ENCODE data around the gene HIP1R.

The HIP1R gene

GRCh38 chr12:122837306-122838265 lies 2.3 kb downstream of the HIP1R start:
- no peak overlapping the region for H3K4me3 ChIP-seq (ENCODE audit: control insufficient read depth, low read depth, low read length)
- no peak for DNase-seq (ENCODE audit: low read depth)
- TF ChIP-seq, protein P1, sequence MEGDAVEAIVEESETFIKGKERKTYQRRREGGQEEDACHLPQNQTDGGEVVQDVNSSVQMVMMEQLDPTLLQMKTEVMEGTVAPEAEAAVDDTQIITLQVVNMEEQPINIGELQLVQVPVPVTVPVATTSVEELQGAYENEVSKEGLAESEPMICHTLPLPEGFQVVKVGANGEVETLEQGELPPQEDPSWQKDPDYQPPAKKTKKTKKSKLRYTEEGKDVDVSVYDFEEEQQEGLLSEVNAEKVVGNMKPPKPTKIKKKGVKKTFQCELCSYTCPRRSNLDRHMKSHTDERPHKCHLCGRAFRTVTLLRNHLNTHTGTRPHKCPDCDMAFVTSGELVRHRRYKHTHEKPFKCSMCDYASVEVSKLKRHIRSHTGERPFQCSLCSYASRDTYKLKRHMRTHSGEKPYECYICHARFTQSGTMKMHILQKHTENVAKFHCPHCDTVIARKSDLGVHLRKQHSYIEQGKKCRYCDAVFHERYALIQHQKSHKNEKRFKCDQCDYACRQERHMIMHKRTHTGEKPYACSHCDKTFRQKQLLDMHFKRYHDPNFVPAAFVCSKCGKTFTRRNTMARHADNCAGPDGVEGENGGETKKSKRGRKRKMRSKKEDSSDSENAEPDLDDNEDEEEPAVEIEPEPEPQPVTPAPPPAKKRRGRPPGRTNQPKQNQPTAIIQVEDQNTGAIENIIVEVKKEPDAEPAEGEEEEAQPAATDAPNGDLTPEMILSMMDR (conservative IDR thresholded peaks at IDR 0.05; ENCODE audit: control insufficient read depth, insufficient read depth, low read depth, low read length) = no peak

DNA sequence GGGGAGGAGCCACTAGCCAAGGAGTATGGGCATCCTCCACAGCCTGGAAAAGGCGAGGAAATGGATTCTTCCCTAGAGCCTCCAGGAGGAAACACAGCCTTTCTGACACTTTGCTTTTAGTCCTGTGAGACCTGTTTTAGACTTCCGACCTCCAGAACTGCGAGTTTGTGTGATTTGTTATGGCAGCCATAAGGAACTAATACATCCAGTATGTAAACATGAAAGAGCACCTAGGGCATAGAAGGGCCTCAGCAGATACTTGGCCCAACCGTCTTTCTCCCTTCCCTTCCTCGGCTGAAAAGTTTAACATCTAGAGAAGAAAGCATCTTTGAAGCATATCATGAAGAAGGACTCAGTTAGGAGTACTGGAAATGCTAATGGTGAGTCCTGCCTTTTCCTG lies 3.6 kb downstream of the HIP1R start:
- TF ChIP-seq, protein P1 (conservative IDR thresholded peaks at IDR 0.05; ENCODE audit: control insufficient read depth, insufficient read depth, low read depth, low read length) = no peak
- H3K4me3 ChIP-seq (ENCODE audit: control insufficient read depth, low read depth, low read length) = no peak overlapping the region
- DNase-seq (ENCODE audit: low read depth) = no peak

DNA sequence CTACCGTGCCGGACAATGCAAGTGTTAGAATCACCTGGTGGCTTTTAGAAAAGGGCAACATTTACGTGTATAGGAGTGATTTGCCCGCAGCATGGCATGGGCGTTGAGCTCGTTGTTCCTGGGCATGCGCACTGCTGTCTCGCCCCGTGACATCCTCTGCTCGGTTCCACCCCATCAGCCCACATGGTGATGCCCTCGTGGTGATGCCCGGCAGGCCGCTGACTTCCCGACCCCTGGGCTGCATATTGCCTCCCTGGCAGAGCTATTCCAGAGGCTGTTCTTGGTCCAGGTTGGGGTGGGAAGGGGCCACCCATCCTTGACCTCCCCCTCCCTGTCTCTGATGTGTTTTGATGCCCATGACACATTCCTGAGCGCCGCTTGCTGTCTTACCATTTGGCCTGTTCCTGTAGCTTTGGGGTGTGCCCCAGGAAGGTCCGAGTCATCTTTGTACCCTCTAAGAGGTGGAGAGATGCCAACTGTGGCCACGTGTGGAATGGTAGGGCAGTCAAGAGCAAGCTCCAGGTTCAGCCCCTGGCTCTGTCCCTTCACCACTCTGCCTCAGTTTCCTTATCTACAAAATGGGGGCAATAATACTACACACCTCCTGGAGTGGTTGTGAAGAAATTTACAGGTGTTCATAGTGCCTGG lies 4.8 kb downstream of the HIP1R start:
- TF ChIP-seq, protein P1 (conservative IDR thresholded peaks at IDR 0.05; ENCODE audit: control insufficient read depth, insufficient read depth, low read depth, low read length) = no peak
- DNase-seq (ENCODE audit: low read depth) = no peak
- no peak overlapping the region for H3K4me3 ChIP-seq (ENCODE audit: control insufficient read depth, low read depth, low read length)

DNA sequence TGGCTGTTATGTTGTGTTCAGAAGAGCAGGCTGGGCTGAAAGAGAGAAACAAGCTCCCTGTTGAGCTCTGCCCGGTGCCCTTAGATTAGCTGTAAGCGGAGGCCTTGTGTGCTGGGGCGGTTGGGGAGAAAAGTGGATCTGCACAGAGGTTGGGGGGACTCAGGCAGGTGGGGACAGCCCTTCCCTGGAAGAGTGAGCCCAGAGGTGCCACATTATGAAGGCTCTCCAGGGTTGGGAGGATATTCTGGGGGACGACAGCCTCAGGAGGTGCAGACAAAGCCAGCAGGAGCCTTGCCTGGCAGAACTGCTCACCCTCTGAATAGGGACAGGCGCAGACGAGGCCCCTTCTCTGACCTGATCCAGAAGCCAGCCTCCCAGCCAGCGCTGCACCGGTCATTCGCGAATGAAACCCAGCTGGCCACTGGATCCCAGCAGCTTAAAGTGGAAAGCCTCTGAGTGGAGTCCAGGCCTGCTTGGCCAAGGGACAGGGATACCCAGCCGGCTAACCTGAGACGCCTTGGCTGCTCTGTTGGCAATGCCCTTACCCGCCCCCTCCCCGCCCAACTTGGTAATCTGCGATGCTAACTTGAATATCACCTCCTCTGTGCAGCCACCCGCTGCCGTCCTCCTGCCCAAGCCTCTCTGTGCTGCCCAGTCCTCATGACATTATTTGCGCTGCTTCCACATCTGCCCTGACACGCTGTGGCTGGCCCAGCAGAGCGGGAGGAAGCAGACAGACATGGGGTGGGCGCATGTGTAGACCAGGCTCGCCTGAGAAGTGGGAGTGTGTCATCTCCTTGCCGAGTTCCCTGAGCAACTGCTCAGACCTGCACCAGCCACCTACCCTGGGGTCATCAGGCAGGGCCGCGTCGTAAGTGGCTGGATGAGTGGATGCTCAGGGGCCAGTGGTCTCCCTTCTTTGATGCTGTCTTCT lies 5.6 kb downstream of the HIP1R start:
- DNase-seq (ENCODE audit: low read depth) = no peak
- H3K4me3 ChIP-seq (ENCODE audit: control insufficient read depth, low read depth, low read length) = no peak overlapping the region
- TF ChIP-seq, protein P1 (conservative IDR thresholded peaks at IDR 0.05; ENCODE audit: control insufficient read depth, insufficient read depth, low read depth, low read length) = no peak

GRCh38 chr12:122841544-122842321 lies 6.5 kb downstream of the HIP1R start:
- TF ChIP-seq, protein P1 (conservative IDR thresholded peaks at IDR 0.05; ENCODE audit: control insufficient read depth, insufficient read depth, low read depth, low read length) = no peak
- no peak overlapping the region for H3K4me3 ChIP-seq (ENCODE audit: control insufficient read depth, low read depth, low read length)
- DNase-seq (ENCODE audit: low read depth) = peak; percentile 64
